ENCODE data around the gene MAP3K12. TPM values are rescaled to one million over a fixed set of nuclear protein-coding genes. Genes with fewer than 3 reads are reported as not detected.

Gene MAP3K12
- total and polyA plus RNA-seq, 2 experiments from 2014 or later = 10.0 to 16.0 TPM

GRCh38 chr12:53504004-53504920 is 5.0 kb upstream of the MAP3K12 start:
- no peak overlapping the region for H3K4me3 ChIP-seq
- 96% methylated on average over 14 of the region's 14 CpGs for WGBS (ENCODE audit: low lambda C conversion rate, missing lambda C conversion rate)
- H3K4me1 ChIP-seq (ENCODE audit: insufficient read depth) = peaks cover 19% of the 10 kb centered on the region
- peaks cover 21% of the 10 kb centered on the region for H3K79me2 ChIP-seq
- H4K20me1 ChIP-seq (ENCODE audit: insufficient read depth, poor library complexity, severe bottlenecking) = no peaks in the 10 kb centered on the region
- H3K9me3 ChIP-seq (ENCODE audit: low read depth) = no peaks in the 10 kb centered on the region
- TF ChIP-seq CTCF (IDR thresholded peaks at IDR 0.05; ENCODE audit: poor library complexity) = no peak
- no peak for TF ChIP-seq EZH2phosphoT487 (IDR thresholded peaks at IDR 0.05; ENCODE audit: low read depth, severe bottlenecking, unreplicated experiment)
- no peak for TF ChIP-seq EZH2 (IDR thresholded peaks at IDR 0.05; ENCODE audit: borderline replicate concordance)
- no peaks in the 10 kb centered on the region for H3K9me2 ChIP-seq (replicated peaks; ENCODE audit: insufficient read depth)
- no peak for DNase-seq (ENCODE audit: low spot score)
- H3K4me2 ChIP-seq = no peak overlapping the region
- H3K27ac ChIP-seq = no peak overlapping the region
- H2AFZ ChIP-seq = no peak overlapping the region
- H3K27me3 ChIP-seq = no peaks in the 10 kb centered on the region
- no peaks in the 10 kb centered on the region for H3K36me3 ChIP-seq (replicated peaks; ENCODE audit: insufficient read depth, low read depth)

GRCh38 chr12:53502983-53503728 is 3.9 kb upstream of the MAP3K12 start:
- Histone ChIP-seq H3K4me1 (ENCODE audit: insufficient read depth) (peaks cover 19% of the 10 kb centered on the region), H3K27me3 (no peaks in the 10 kb centered on the region), H3K4me3 (no peak overlapping the region), H3K79me2 (peaks cover 24% of the 10 kb centered on the region), H4K20me1 (ENCODE audit: insufficient read depth, poor library complexity, severe bottlenecking) (no peaks in the 10 kb centered on the region), H2AFZ (no peak overlapping the region), H3K9me3 (ENCODE audit: low read depth) (no peaks in the 10 kb centered on the region), H3K27ac (no peak overlapping the region), H3K9me2 (replicated peaks; ENCODE audit: insufficient read depth) (no peaks in the 10 kb centered on the region), H3K4me2 (no peak overlapping the region), H3K36me3 (replicated peaks; ENCODE audit: insufficient read depth, low read depth) (no peaks in the 10 kb centered on the region)
- DNase-seq (ENCODE audit: low spot score) = no peak
- 88% methylated on average over 10 of the region's 10 CpGs for WGBS (ENCODE audit: low lambda C conversion rate, missing lambda C conversion rate)
- TF ChIP-seq EZH2 (IDR thresholded peaks at IDR 0.05; ENCODE audit: borderline replicate concordance) = no peak
- TF ChIP-seq CTCF (IDR thresholded peaks at IDR 0.05; ENCODE audit: poor library complexity) = no peak
- TF ChIP-seq EZH2phosphoT487 (IDR thresholded peaks at IDR 0.05; ENCODE audit: low read depth, severe bottlenecking, unreplicated experiment) = no peak

GRCh38 chr12:53502331-53502730 is 3.1 kb upstream of the MAP3K12 start:
- no peak overlapping the region for H3K4me3 ChIP-seq
- WGBS (ENCODE audit: low lambda C conversion rate, missing lambda C conversion rate) = 89% methylated on average over 9 of the region's 9 CpGs

More at GRCh38 chr12:53502331-53502730, 3.1 kb upstream of the MAP3K12 start:
- Histone ChIP-seq H3K9me3 (ENCODE audit: low read depth) (no peaks in the 10 kb centered on the region), H4K20me1 (ENCODE audit: insufficient read depth, poor library complexity, severe bottlenecking) (no peaks in the 10 kb centered on the region), H3K79me2 (peaks cover 32% of the 10 kb centered on the region), H3K4me2 (peak overlapping the region; percentile 96), H3K27ac (peak overlapping the region; percentile 97), H2AFZ (no peak overlapping the region), H3K9me2 (replicated peaks; ENCODE audit: insufficient read depth) (no peaks in the 10 kb centered on the region), H3K4me1 (ENCODE audit: insufficient read depth) (peaks cover 19% of the 10 kb centered on the region), H3K27me3 (no peaks in the 10 kb centered on the region), H3K36me3 (replicated peaks; ENCODE audit: insufficient read depth, low read depth) (no peaks in the 10 kb centered on the region)
- TF ChIP-seq EZH2 (IDR thresholded peaks at IDR 0.05; ENCODE audit: borderline replicate concordance) (no peak), EZH2phosphoT487 (IDR thresholded peaks at IDR 0.05; ENCODE audit: low read depth, severe bottlenecking, unreplicated experiment) (no peak), CTCF (IDR thresholded peaks at IDR 0.05; ENCODE audit: poor library complexity) (no peak)
- no peak for DNase-seq (ENCODE audit: low spot score)

Measured in hepatocyte (in vitro differentiated cells).